Pancreas (tissue), 10 donors: ENCODE data around the gene AKAP6. TPM values are rescaled to one million over a fixed set of nuclear protein-coding genes. Genes with fewer than 3 reads are reported as not detected.

Experiments used
- ATAC-seq, 4 donors: fragments of 200-7000 bp; cut with Tn5 transposase; one replicate each; pipeline versions ENCODE4 v1.8.0 to v1.9.1; 2020; ENCODE audit warnings: mild to moderate bottlenecking in 4 of 4, moderate library complexity in 4 of 4
- DNase-seq, 6 donors: peaks; one replicate each; pipeline ENCODE4 v3.0.0-alpha.2; 2020
- FAIRE-seq: peaks from 2 replicates; lab custom pipeline; 2012; peaks lifted over from hg19 to GRCh38; lab: Jason Lieb, UNC
- H3K27ac ChIP-seq, 4 donors: fragments of 200-600 bp; sonication (generic); 1 replicate in 3 of 4; 2 replicates in 1 of 4; pipeline versions ENCODE4 v1.5.0 to v1.8.0; 2020
- H3K27me3 ChIP-seq, 4 donors: fragments of 200-600 bp; one replicate each; pipeline ENCODE4 v1.8.0; 2021
- H3K36me3 ChIP-seq, 3 donors: fragments of 200-600 bp; sonication (generic) in 1 of 3; one replicate each; pipeline versions ENCODE4 v1.5.0 to v1.8.0; 2020 to 2021
- H3K4me1 ChIP-seq, 3 donors: fragments of 200-600 bp; one replicate each; pipeline ENCODE4 v1.8.0; 2021
- H3K4me3 ChIP-seq, 4 donors: fragments of 200-600 bp; sonication (generic) in 2 of 4; one replicate each; pipeline versions ENCODE4 v1.5.0 to v1.8.0; 2020 to 2021
- H3K9me3 ChIP-seq, 4 donors: fragments of 200-600 bp; one replicate each; pipeline ENCODE4 v1.8.0; 2021
- CTCF ChIP-seq, 4 donors: fragments of 200-600 bp; sonication (generic) in 3 of 4; IDR thresholded peaks; one replicate each; pipeline versions ENCODE4 v1.5.0 to v1.8.0; 2021; ENCODE audit warnings: antibody characterized with exemption in 4 of 4
- whole genome bisulfite sequencing, 2 donors: extraction: QIAGEN DNeasy Blood & Tissue Kit; methylation state at CpG; one replicate each; pipeline ENCODE4 v1.1.7; 2013; 5-methylcytosine and 5-hydroxymethylcytosine counted together
- intact Hi-C, 3 donors: fragments of 100-400 bp; cut with DNase I; formaldehyde crosslinking; loops; one replicate each; pipeline versions ENCODE4 v1.11.1 to v1.14.2; 2022
- polyA plus RNA-seq, 2 donors: library from polyadenylated mRNA; stranded (reverse); fragments of 200-250 nt; gene quantifications; one replicate each; pipeline ENCODE4 v1.2.3, GENCODE V29; 2013
- total RNA-seq, 6 donors: library from RNA; stranded (reverse); fragmentation: NEBNext Ultra II Directional in 4 of 6; extraction: Animal tissue kit (Norgen Biotek cat#: 25700) in 4 of 6; gene quantifications; one replicate each; pipeline versions ENCODE4 v1.2.1 to v1.2.4, GENCODE V29; 2021 to 2023
- donor health status: healthy with polysubstance abuse.
- donor health status: DM: no; HTN: no; CAD: no; lungs with moderate emphysema.
- donor health status: DM: no; HTN: no; CAD: no.
- donor health status: control.
- donor health status: control.
- donor health status: Bipolar disorder and iron deficiency.
- donor health status: DM: yes; HTN: yes; CAD: no.
- donor health status: DM: no; HTN: no; CAD: no.
- donor health status: DM: no; HTN: no; CAD: no.
- donor health status: DM: yes; HTN: yes; CAD: no.

AKAP6 gene
- total and polyA plus RNA-seq, 8 donors: 0.34 to 2.2 (median 1.8) TPM

DNA sequence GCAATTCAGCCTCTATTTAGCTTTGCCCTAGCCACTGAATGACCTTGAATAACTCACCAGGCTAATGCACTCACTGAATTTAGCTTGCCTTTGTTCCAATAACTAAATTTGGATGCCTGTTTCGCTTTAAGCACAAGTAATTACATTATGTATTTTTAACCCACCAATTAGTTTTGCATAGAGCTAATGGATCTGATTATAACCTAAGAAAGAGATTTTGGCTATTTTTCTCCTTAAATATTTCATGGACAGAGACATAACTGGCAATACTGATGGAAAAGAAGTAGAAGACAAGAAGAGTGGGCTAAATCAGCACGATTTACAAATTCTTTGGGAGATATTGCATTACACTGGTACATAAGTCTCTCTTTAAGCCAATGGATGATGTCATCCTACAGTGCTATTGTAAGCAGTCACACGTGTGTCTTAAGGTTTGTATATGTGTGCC lies 85.7 kb downstream of the AKAP6 start:
- no peak for DNase-seq
- FAIRE-seq: no peak
- Histone ChIP-seq H3K4me1 (no peaks in the 10 kb centered on the region), H3K4me3 (no peak overlapping the region), H3K36me3 (no peaks in the 10 kb centered on the region), H3K27me3 (no peaks in the 10 kb centered on the region), H3K27ac (no peak overlapping the region), H3K9me3 (no peaks in the 10 kb centered on the region)
- intact Hi-C loops: no loop called here
- no peak for ATAC-seq
- no peak for TF ChIP-seq CTCF (IDR thresholded peaks at IDR 0.05)
- 37 to 75% methylated on average over 3 of the region's 3 CpGs for WGBS, 2 donors

GRCh38 chr14:32417956-32418552 lies 89.0 kb downstream of the AKAP6 start:
- FAIRE-seq: no peak

DNA sequence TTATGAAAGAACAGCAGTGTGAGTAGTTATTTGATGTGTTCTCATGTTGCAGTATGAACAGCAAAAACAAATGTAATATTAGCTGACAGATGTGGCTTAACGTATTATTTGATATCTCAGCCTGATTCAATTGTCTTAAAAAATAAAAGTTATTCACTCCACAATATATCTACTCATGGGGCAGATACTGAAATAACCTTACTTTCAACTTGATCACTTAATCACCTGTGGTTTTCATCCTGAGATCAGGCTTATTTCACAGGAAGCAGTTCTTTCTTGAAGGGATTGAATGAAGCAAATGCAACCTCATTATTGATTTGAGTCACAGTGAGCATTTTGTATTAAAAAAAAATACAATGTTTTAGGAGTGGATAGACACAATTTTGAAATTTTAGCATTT lies 90.3 kb downstream of the AKAP6 start:
- ATAC-seq: no peak
- 82 to 88% methylated on average over 1 of the region's 1 CpG for WGBS, 2 donors
- intact Hi-C loops: no loop called here

More at GRCh38 chr14:32417956-32418552, 89.0 kb downstream of the AKAP6 start:
- ATAC-seq (peak in 3 of 4 donors; percentile 9 to 33 (median 25)), DNase-seq (peak in 4 of 6 donors; percentile 13 to 54 (median 22))
- H3K4me3 ChIP-seq: no peak overlapping the region
- H3K36me3 ChIP-seq: no peaks in the 10 kb centered on the region
- no peaks in the 10 kb centered on the region for H3K27me3 ChIP-seq
- no peak overlapping the region for H3K27ac ChIP-seq
- no peaks in the 10 kb centered on the region for H3K9me3 ChIP-seq
- WGBS, 2 donors: 38 to 39% methylated on average over 4 of the region's 4 CpGs
- intact Hi-C loops: no loop called here
- no peak for TF ChIP-seq CTCF (IDR thresholded peaks at IDR 0.05)
- no peaks in the 10 kb centered on the region for H3K4me1 ChIP-seq

DNA sequence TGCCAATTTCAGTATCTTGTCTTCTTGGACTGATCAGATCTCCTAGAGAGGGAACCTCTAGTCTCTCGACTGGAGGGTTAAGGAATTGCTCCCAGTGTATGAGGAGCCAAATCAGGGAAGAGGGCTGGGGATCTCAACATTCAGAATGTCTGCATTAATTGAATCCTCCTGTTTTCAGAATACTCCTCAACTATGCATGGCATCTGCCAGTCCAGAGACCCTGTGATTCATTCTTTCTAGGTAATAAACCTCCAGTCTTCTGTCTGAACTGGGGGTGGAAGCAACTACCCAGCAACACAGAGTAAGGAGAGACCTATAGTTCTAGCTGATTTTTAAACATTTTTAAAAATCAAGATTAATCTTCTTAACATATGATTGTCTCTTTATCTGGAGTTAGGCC lies 92.7 kb downstream of the AKAP6 start:
- ATAC-seq (no peak), FAIRE-seq (no peak)
- no peak for TF ChIP-seq CTCF (IDR thresholded peaks at IDR 0.05)

More for the DNA sequence above, 90.3 kb downstream of the AKAP6 start:
- no peak overlapping the region for H3K4me3 ChIP-seq
- H3K27me3 ChIP-seq: no peaks in the 10 kb centered on the region
- no peak for TF ChIP-seq CTCF (IDR thresholded peaks at IDR 0.05)
- FAIRE-seq (no peak), DNase-seq (no peak)
- no peaks in the 10 kb centered on the region for H3K4me1 ChIP-seq
- no peaks in the 10 kb centered on the region for H3K9me3 ChIP-seq
- no peak overlapping the region for H3K27ac ChIP-seq
- no peaks in the 10 kb centered on the region for H3K36me3 ChIP-seq

GRCh38 chr14:32422440-32422839 lies 93.3 kb downstream of the AKAP6 start:
- intact Hi-C loops: no loop called here

More for the DNA sequence above, 92.7 kb downstream of the AKAP6 start:
- intact Hi-C loops: no loop called here
- DNase-seq: no peak
- 81 to 96% methylated on average over 1 of the region's 1 CpG for WGBS, 2 donors
- Histone ChIP-seq H3K4me3 (no peak overlapping the region), H3K4me1 (no peaks in the 10 kb centered on the region), H3K27me3 (no peaks in the 10 kb centered on the region), H3K9me3 (no peaks in the 10 kb centered on the region), H3K36me3 (no peaks in the 10 kb centered on the region), H3K27ac (no peak overlapping the region)

More at GRCh38 chr14:32422440-32422839, 93.3 kb downstream of the AKAP6 start:
- Histone ChIP-seq H3K27me3 (no peaks in the 10 kb centered on the region), H3K4me1 (no peaks in the 10 kb centered on the region), H3K36me3 (no peaks in the 10 kb centered on the region), H3K4me3 (no peak overlapping the region), H3K27ac (no peak overlapping the region), H3K9me3 (no peaks in the 10 kb centered on the region)
- DNase-seq: no peak
- ATAC-seq: no peak
- no peak for FAIRE-seq
- TF ChIP-seq CTCF (IDR thresholded peaks at IDR 0.05): no peak
